NCI-H524 treated with DMSO at 0.1 percent for 48 hours (cell line): ENCODE data around the gene GOLPH3.
"Not testable (repeated sequence)": the region's sequence is repeated elsewhere in the genome, so short reads cannot be mapped to it uniquely, and the experiment has no call there.

Experiments used
- DNase-seq: peaks from one replicate; lab custom pipeline; 2025; lab: John Stamatoyannopoulos, UW

GOLPH3 gene

GRCh38 chr5:32174011-32174870, at the start of gene GOLPH3:
TSS of gene GOLPH3 (minus strand) at chr5:32174319. CDS start at chr5:32174034, 285 bp downstream.
- peak; percentile 40 for DNase-seq

DNA sequence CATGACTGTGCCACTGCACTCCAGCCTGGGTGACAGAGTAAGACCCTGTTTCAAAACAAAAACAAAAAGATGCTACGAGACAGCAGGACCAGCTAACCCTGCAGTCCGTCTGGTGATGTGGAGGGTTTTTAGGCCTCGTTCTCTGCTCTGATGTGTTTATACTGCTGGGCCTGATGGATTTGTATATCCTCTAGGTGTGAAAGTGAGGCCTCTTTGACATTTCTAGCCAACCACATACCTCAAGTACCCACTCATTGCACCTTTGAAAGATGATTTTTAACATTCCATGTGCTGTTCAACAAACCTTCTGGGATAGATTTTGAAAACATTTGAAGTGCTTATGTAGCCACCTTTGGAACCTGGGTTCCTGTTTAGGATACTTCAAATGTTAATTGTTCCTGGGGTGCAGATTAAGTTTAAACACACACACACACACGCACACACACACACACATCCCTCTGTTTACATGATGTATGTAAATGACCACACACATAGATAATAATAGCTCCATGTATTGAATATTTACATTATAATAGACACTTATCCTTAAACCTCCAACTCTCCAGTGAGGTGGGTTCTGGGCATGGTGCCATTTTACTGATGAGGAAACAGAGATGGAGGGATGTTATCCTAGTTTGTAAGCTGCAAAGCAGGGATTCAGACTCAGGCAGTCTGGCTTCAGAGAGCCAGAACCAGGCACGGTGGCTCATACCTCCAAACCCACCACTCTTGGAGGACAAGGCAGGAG, 48.8 kb upstream of the GOLPH3 start:
- no peak for DNase-seq

GRCh38 chr5:32217886-32218396, 43.8 kb upstream of the GOLPH3 start:
- DNase-seq: no peak

DNA sequence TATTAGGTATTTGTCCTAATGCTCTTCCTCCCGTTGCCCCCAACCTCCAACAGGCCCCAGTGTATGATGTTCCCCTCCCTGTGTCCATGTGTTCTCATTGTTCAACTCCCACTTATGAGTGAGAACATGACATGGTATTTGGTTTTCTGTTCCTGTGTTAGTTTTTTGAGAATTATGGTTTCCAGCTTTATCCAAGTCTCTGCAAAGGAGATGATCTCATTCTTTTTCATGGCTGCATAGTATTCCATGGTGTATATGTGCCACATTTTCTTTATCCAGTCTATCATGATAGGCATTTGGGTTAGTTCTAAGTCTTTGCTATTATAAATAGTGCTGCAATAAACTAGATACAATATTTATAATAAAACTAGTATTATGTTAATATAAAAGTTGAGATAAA, 40.2 kb upstream of the GOLPH3 start:
- DNase-seq: not testable (repeated sequence)

DNA sequence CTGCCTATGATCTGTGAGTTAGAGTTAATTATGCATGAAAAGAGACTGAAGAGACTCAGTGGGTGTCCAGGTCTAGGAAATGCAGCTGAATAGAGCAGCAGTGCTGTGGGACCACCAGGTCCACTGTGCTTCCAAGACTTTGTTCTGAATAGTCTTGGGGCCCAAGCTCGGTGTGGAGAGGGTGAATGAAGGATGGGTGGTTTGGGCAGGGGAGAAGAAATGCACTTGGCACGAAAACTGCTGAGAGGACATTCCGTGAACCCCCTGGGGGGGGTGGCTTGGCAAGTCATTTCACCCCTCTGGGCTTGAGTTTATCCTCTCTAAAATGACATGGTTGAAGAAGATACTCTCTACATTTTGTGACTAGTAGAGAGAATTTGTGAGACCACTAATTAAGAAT, 36.0 kb upstream of the GOLPH3 start:
- no peak for DNase-seq

DNA sequence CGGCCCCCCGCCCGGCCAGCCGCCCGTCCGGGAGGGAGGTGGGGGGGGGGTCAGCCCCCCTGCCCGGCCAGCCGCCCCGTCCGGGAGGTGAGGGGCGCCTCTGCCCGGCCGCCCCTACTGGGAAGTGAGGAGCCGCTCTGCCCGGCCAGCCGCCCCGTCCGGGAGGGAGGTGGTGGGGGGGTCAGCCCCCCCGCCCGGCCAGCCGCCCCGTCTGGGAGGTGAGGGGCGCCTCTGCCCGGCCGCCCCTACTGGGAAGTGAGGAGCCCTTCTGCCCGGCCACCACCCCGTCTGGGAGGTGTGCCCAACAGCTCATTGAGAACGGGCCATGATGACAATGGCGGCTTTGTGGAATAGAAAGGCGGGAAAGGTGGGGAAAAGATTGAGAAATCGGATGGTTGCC, 34.7 kb upstream of the GOLPH3 start:
- DNase-seq: not testable (repeated sequence)

GRCh38 chr5:32207355-32207634, 33.2 kb upstream of the GOLPH3 start:
- DNase-seq: no peak

DNA sequence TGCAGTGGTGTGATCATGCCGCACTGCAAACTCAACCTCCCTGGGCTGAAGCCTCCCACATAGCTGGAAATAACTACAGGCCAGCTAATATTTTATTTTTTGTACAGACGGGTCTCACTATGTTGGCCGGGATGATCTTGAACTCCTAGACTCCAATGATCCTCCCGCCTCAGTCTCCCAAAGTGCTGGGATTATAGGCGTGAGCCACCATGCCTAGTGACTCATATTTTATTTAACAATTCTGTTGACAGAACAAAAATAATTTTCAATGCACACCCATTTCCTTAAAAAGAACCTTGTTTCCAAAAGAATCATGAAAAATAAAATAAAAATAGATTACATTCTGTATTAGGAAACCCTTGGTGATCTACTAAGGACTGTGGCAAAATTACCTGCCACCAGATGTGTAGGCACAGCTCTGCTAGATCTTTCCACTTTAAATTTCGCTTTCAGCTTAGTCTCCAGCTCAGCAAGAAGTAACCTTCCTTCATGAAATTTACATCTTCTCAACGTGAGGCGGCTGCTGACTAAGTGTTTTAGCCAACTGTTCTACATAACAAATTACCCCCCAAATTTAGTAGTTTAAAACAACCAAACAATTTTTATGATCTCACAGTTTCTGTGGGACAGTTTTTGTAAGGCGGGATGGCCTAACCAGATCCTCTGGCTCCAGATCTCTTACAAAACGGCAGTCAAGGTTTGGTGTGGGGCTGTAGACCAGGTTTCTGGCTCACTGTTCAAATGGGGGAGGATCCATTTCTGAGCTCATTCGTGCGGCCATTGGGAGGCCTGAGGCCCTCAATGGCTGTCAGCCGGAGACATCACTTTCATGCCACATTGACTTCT, 32.6 kb upstream of the GOLPH3 start:
- DNase-seq: no peak

- no peak for DNase-seq
Observed at GRCh38 chr5:32206053-32206452, 31.9 kb upstream of the GOLPH3 start.

- no peak for DNase-seq
Observed at GRCh38 chr5:32202394-32202793, 28.3 kb upstream of the GOLPH3 start.

GRCh38 chr5:32201122-32201753, 27.1 kb upstream of the GOLPH3 start:
- no peak for DNase-seq

- DNase-seq: no peak
Observed at GRCh38 chr5:32197032-32197431, 22.9 kb upstream of the GOLPH3 start.

DNA sequence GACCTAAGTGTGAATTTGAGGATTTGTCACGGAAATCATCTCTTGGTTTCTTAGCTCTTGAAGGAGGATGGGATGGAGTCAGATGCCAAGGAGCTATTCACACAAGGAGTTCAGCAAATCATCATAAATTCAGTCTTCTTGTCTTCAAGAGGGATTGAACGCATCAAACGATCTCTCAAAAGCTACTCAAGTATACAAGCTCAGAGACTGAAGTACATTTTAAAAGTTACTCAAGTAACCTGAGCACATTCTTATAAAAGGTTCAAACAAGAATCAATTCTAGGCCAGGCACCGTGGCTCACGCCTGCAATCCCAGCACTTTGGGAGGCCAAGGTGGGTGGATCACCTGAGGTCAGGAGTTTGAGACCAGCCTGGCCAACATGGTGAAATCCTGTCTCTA, 21.1 kb upstream of the GOLPH3 start:
- peak; percentile 89 for DNase-seq

- peak; percentile 82 for DNase-seq
Observed at GRCh38 chr5:32193591-32193990, 19.5 kb upstream of the GOLPH3 start.

DNA sequence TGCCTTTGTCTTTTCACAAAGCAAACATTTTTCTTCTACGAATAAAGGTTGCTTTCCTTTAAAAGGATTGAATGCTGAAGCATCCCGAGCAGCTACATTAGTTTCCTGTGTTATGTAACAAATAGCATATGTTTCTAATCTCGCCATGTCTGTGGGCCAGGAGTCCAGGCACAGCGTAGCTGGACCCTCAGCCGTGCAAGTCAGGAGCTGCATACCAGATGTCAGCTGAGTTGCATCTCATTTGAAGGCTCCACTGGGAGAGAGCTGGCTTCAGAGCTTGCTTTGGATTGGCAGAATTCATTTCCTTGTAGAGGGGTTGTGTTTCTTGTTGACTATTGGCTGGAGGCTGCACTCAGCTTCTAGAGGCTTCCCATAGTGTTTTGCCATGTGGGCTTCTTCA, 16.0 kb upstream of the GOLPH3 start:
- no peak for DNase-seq

DNA sequence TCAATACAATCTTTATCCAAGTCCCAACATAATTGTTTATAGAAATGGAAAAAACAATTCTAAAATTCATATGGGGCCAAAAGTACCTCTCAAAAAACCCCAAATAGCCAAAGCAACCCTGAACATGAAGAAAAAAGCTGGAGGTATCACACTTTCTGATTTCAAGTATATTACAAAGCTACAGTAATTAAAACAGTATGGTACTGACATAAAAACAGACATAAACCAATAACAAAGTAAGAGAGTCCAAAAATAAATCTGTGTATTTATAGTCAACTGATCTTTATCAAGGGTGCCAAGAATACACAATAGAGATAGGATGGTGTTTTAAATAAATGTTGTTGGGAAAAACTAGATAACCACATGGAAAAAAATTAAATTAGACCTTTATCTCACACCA, 13.6 kb upstream of the GOLPH3 start:
- DNase-seq: no peak

DNA sequence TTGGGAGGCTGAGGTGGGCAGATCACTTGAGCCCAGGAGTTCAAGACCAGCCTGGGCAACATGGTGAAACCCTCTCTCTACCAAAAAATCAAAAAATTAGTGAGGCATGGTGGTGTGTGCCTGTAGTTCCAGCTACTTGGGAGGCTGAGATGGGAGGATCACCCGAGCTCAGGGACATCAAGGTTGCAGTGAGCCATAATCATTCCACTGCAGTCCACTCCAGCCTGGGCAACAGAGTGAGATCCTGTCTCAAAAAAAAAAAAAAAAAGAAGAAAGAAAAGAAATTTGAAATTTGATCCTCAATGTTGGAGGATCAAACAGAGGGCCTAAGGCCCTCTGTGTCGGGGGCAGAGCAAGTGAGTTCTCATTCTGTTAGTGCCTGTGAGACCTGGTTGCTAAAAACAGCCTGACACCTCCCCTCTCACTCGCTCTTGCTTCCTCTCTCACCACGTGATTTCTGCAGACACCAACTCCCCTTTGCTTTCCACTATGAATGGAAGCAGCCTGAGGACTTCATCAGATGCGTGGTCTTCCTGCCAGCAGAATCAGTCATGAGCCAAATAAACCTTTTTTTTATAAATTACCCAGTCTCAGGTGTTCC, 8.4 kb upstream of the GOLPH3 start:
- no peak for DNase-seq

GRCh38 chr5:32173267-32174010, 680 bp downstream of the GOLPH3 start:
- DNase-seq: peak; percentile 24

DNA sequence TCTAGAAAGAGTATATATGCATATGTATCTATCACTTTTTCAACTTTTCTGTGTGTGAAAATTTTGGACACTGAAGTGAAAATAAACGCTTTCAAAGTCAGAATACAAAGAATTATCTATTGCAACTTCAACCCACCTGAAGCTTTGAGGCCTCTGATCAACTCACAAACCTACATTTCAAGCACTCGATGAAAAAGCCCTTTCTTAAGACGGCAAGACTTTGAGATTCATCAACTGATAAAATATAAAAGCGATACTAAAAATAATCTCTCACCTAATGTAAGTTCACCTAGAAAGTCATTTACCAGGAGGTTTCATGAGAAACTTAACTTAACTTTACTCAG, 1.2 kb downstream of the GOLPH3 start:
- no peak for DNase-seq

DNA sequence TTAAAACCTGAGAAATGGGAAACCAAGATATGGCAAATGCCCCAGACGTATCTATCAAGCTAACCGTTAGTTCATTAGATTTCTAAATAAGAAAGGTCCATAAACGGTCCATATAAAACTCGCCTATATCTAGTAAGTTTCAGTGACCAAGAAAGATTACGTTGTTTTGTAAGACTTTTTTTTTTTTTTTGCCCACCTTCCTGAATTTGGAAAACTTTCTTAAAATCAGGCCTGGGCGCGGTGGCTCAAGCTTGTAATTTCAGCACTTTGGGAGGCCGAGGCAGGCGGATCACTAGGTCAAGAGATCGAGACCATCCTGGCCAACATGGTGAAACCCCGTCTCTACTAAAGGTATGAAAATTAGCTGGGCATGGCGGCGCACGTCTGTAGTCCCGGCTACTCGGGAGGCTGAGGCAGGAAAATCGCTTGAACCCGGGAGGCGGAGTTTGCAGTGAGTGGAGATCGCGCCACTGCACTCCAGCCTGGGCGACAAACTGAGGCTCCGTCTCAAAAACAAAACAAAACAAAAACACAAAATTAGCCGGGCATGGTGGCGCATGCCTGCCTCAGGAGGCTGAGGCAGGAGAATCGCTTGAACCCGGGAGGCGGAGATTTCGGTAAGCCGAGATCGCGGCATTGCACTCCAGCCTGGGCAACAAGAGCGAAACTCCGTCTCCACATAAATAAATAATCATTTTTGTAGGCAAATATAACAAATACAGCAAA, 1.8 kb downstream of the GOLPH3 start:
- DNase-seq: not testable (repeated sequence)
